PC-9 (cell line): ENCODE measurements around the gene CENPP.

Source experiments
- CTCF ChIP-seq: fragments of 200-600 bp; sonication (generic); conservative IDR thresholded peaks from 2 replicates; pipeline ENCODE4 v1.6.1; 2017; ENCODE audit warnings: mixed run types, antibody characterized with exemption, mild to moderate bottlenecking, moderate library complexity
- EZH2 ChIP-seq: fragments of 200-600 bp; sonication (generic); IDR thresholded peaks from 2 replicates; pipeline ENCODE4 v1.8.0; 2017; ENCODE audit warnings: antibody characterized with exemption, low read depth

GRCh38 chr9:92406477-92406876 lies 80.7 kb downstream of the CENPP start:
- TF ChIP-seq CTCF: no peak
- no peak for TF ChIP-seq EZH2
